ENCODE results near the gene FDPS. TPM values are rescaled to one million over a fixed set of nuclear protein-coding genes. Genes with fewer than 3 reads are reported as not detected.
"Not testable (repeated sequence)": the region's sequence is repeated elsewhere in the genome, so short reads cannot be mapped to it uniquely, and the experiment has no call there.

The FDPS gene
- total RNA-seq, 6 donors from 2014 or later = 129 to 256 (median 179) TPM

DNA sequence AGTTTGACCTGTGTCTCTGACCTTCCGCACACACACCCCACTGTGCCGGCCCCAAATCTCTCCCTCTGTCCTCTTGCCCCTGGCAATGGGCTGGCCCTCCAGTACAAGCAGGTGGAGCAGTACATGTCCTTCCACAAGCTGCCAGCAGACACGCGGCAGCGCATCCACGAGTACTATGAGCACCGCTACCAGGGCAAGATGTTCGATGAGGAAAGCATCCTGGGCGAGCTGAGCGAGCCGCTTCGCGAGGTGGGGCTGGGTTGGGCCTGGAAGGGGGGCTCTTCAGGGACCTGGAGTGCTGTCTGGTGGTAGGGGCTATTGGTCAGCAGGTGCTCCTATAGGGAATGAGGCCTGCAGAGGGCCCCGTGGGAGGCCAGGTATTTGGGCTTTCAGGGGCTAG lies 23.6 kb upstream of the FDPS start:
- Histone ChIP-seq H3K27me3 (no peaks in the 10 kb centered on the region), H3K4me1 (no peaks in the 10 kb centered on the region), H3K36me3 (no peaks in the 10 kb centered on the region), H3K4me3 (no peak overlapping the region), H3K9me3 (no peaks in the 10 kb centered on the region), H3K27ac (no peak overlapping the region)
- TF ChIP-seq POLR2AphosphoS5 (IDR thresholded peaks at IDR 0.05) (no peak), EP300 (IDR thresholded peaks at IDR 0.05) (no peak), POLR2A (IDR thresholded peaks at IDR 0.05) (no peak)
- TF ChIP-seq, protein P1, sequence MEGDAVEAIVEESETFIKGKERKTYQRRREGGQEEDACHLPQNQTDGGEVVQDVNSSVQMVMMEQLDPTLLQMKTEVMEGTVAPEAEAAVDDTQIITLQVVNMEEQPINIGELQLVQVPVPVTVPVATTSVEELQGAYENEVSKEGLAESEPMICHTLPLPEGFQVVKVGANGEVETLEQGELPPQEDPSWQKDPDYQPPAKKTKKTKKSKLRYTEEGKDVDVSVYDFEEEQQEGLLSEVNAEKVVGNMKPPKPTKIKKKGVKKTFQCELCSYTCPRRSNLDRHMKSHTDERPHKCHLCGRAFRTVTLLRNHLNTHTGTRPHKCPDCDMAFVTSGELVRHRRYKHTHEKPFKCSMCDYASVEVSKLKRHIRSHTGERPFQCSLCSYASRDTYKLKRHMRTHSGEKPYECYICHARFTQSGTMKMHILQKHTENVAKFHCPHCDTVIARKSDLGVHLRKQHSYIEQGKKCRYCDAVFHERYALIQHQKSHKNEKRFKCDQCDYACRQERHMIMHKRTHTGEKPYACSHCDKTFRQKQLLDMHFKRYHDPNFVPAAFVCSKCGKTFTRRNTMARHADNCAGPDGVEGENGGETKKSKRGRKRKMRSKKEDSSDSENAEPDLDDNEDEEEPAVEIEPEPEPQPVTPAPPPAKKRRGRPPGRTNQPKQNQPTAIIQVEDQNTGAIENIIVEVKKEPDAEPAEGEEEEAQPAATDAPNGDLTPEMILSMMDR (IDR thresholded peaks at IDR 0.05) = no peak
- WGBS, 2 donors = 90 to 96% methylated on average over 14 of the region's 14 CpGs
- no peak for ATAC-seq (ENCODE audit: low FRiP score in 2 of 2)
- peak in 1 of 2 donors; percentile 50 for DNase-seq

DNA sequence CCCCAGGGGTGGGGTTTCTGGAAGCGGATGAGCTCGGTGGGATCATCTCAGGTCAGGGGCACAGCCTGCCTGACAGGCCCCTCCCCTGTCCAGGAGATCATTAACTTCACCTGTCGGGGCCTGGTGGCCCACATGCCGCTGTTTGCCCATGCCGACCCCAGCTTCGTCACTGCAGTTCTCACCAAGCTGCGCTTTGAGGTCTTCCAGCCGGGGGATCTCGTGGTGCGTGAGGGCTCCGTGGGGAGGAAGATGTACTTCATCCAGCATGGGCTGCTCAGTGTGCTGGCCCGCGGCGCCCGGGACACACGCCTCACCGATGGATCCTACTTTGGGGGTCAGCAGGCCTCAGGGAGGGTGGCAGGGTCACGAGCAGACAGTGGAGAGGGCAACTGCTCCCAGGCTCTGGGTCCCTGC lies 23.0 kb upstream of the FDPS start:
- no peaks in the 10 kb centered on the region for H3K27me3 ChIP-seq
- no peak overlapping the region for H3K4me3 ChIP-seq
- DNase-seq (peak in 1 of 2 donors; percentile 76), ATAC-seq (ENCODE audit: low FRiP score in 2 of 2) (no peak)
- no peaks in the 10 kb centered on the region for H3K4me1 ChIP-seq
- no peak overlapping the region for H3K27ac ChIP-seq
- H3K36me3 ChIP-seq = no peaks in the 10 kb centered on the region
- WGBS, 2 donors = 87 to 91% methylated on average over 8 to 18 of the region's 18 CpGs
- TF ChIP-seq, protein P1 (IDR thresholded peaks at IDR 0.05) = no peak
- TF ChIP-seq POLR2AphosphoS5 (IDR thresholded peaks at IDR 0.05) (no peak), EP300 (IDR thresholded peaks at IDR 0.05) (no peak), POLR2A (IDR thresholded peaks at IDR 0.05) (no peak)
- no peaks in the 10 kb centered on the region for H3K9me3 ChIP-seq

DNA sequence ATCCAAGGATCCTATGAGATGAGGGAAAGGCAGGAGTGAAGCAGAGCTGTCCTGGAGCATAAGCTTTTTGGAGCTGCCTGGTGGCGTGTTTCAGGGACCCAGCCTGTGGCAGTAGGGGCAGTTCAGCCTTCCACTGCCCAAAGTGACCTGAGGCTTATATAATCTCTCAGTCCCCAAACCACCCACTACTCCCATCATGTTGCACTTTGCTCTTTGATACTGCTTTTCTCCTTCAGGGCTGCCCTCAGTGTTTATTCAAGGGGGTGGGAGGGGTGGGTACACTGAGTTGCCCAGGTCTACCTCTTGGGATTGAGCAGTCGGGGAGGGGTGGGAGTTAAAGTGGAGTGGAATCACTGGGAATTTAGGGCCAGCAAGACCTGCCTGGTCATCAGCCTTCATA lies 22.1 kb upstream of the FDPS start:
- no peak for DNase-seq
- no peak for ATAC-seq (ENCODE audit: low FRiP score in 2 of 2)
- Histone ChIP-seq H3K36me3 (no peaks in the 10 kb centered on the region), H3K9me3 (no peaks in the 10 kb centered on the region), H3K27me3 (no peaks in the 10 kb centered on the region), H3K27ac (no peak overlapping the region), H3K4me3 (no peak overlapping the region), H3K4me1 (no peaks in the 10 kb centered on the region)
- TF ChIP-seq POLR2A (IDR thresholded peaks at IDR 0.05) = no peak
- TF ChIP-seq EP300 (IDR thresholded peaks at IDR 0.05) = no peak
- TF ChIP-seq, protein P1 (IDR thresholded peaks at IDR 0.05) = no peak
- TF ChIP-seq POLR2AphosphoS5 (IDR thresholded peaks at IDR 0.05) = no peak
- WGBS, 2 donors = 100% methylated on average over 2 of the region's 2 CpGs

DNA sequence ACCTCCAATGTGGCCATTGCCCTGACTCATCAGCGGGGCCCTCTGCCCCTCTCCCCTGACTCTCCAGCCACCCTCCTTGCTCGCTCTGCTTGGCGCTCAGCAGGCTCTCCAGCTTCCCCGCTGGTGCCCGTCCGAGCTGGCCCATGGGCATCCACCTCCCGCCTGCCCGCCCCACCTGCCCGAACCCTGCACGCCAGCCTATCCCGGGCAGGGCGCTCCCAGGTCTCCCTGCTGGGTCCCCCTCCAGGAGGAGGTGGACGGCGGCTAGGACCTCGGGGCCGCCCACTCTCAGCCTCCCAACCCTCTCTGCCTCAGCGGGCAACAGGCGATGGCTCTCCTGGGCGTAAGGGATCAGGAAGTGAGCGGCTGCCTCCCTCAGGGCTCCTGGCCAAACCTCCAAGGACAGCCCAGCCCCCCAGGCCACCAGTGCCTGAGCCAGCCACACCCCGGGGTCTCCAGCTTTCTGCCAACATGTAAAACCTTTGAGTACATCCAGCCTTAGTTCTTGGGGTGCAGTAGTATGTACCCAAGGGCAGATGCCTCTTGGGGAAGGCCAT lies 20.6 kb upstream of the FDPS start:
- H3K36me3 ChIP-seq = no peaks in the 10 kb centered on the region
- no peaks in the 10 kb centered on the region for H3K4me1 ChIP-seq
- WGBS, 2 donors = 93 to 96% methylated on average over 14 to 20 of the region's 21 CpGs
- H3K9me3 ChIP-seq = no peaks in the 10 kb centered on the region
- no peak for ATAC-seq (ENCODE audit: low FRiP score in 2 of 2)
- no peak overlapping the region for H3K4me3 ChIP-seq
- H3K27ac ChIP-seq = no peak overlapping the region
- peak in 1 of 2 donors; percentile 67 for DNase-seq
- no peaks in the 10 kb centered on the region for H3K27me3 ChIP-seq
- TF ChIP-seq POLR2A (IDR thresholded peaks at IDR 0.05) = no peak
- TF ChIP-seq, protein P1 (IDR thresholded peaks at IDR 0.05) = no peak
- TF ChIP-seq POLR2AphosphoS5 (IDR thresholded peaks at IDR 0.05) = no peak
- TF ChIP-seq EP300 (IDR thresholded peaks at IDR 0.05) = no peak

DNA sequence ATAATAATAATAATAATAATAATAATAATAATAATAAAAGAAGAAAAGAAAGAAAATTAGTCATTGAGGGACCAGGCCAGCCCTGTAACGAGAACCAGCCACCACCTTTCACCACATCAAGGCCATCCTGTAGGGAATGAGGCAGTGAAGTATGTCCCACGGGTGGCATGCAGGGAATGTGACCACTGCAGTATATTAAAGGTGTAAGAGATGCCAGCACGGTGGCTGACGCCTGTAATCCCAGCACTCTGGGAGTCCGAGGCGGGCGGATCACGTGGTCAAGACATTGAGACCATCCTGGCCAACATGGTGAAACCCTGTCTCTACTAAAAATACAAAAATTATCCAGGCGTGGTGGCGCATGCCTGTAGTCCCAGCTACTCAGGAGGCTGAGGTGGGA lies 17.7 kb upstream of the FDPS start:
- ATAC-seq (ENCODE audit: low FRiP score in 2 of 2); DNase-seq; H3K9me3 ChIP-seq; H3K4me1 ChIP-seq; H3K4me3 ChIP-seq; H3K36me3 ChIP-seq; H3K27ac ChIP-seq: not testable (repeated sequence)
- WGBS, 2 donors = 83 to 90% methylated on average over 10 of the region's 10 CpGs
- peaks cover 0 to 15% (median 7%) of the 10 kb centered on the region in 4 donors for H3K27me3 ChIP-seq

All from upper lobe of left lung (tissue), 6 donors.